ENCODE data around the gene NKX2-4. TPM values are rescaled to one million over a fixed set of nuclear protein-coding genes. Genes with fewer than 3 reads are reported as not detected.
"Not testable (repeated sequence)": the region's sequence is repeated elsewhere in the genome, so short reads cannot be mapped to it uniquely, and the experiment has no call there.

The NKX2-4 gene
- not detected for total RNA-seq
- long read RNA-seq, result 0 reads

DNA sequence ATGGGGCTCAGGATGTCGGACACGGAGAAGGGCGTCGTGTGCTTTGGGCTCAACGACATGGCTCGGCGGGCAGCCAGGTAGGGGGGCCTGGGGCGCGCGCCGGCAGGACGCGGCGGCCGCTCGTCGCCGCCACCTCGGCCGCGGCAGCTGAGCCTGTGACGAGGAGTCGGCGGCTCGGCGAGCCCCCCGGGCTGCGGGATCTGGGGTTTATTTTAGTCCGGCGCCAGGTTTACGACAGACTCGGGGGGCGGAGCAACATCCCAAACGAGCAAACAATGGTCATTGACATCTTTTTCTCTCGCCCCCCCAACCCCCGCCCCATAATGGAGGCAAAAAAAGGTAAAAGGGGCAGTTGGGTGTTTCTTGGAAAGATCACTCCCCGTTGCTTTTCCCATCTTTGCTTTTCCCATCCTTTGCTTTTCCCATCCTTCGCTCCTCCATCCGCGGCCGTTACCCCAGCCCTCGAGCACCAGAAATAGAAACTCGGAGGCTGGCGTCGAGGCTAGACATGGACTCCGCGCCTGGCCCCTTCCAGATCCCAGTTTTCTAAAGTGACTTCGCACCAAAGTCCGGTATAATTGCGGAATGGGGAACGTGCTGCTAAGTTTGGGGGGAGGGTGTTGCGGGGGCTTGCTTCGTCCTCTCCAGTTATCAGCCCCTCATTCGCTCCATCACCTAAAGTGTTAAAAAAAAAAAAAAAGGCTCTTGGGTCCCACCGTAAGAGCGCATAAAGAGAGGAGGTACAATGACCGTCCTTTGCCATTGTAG lies at the start of gene NKX2-4:
NKX2-4 (minus strand) TSS at position 186 of the 768 bp plus-strand sequence; CDS start at position 59, 127 bp downstream.
- DNase-seq (ENCODE audit: low spot score), result no peak

DNA sequence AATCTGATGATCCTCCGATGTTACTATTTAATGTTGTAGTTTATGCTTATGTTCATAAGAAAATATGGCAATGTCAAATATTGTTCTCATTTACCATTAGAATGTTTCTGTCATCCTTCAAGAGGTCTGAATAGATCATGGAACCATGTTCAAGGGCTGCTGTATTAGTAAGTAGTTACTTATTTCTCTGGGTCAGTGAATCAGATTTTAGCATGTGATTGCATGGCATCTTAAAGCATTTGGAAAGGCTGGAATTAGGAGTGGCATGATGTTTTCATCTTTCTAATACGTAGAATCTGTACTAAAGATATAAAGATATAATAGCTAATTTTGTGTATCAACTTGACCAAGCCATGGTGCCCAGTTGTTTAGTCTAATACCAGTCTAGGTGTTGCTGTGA lies 40.5 kb upstream of the NKX2-4 start:
- no peak for DNase-seq (ENCODE audit: low spot score)

DNA sequence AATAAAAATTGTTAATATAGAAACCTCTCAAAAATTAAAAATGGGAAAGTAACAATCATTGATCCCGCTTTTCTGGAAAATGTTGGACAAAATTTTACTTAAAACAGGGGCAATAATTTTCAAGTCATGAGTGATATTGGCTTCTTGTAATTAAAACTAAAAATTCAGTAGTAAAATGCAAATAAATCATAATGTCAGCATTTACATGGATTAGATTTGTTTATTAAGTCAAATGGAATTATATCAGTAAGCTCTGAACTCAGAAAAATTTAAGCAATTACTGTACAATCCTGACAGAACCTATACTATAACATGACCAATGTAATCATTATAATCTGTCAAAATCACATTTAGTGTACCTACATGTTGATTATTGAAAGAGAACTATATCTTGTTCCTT lies 39.9 kb upstream of the NKX2-4 start:
- DNase-seq (ENCODE audit: low spot score), result no peak

DNA sequence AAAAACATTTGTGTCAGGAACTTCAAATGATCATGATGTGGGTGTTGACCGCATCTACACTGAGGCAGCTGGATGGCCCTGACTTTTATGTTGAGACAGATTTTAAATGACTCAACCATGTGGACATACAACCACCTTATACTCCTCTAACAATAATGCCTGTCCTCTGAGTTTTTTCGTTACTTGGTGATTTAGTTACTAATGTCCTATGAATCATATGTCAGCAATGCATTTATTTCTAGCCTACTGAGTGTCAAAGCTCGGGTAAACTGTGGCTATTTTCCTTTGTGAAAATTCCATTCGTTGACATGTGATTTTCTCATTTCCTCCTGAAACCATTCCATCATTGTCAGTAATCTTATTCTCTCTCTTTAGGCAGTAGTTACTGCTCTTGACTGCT lies 38.9 kb upstream of the NKX2-4 start:
- no peak for DNase-seq (ENCODE audit: low spot score)

DNA sequence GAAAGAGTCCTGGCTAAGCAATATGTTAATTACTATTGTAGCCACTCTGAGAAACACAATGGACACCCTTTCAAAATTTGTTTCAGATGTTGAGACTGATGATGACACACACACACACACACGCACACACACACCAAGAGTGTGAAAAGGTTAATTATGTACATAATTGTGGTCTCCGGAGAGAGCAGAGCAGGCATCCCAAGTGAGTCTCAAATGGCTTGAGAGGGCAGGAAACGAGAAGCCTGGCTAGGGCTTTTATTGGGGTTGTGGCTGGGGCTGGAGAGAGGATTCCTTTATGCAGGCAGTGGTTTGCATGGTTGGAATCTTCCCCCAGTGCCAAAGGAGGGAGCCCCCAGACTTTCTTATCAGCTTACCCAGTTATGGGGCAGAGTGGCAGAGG lies 38.2 kb upstream of the NKX2-4 start:
- DNase-seq (ENCODE audit: low spot score), result no peak

DNA sequence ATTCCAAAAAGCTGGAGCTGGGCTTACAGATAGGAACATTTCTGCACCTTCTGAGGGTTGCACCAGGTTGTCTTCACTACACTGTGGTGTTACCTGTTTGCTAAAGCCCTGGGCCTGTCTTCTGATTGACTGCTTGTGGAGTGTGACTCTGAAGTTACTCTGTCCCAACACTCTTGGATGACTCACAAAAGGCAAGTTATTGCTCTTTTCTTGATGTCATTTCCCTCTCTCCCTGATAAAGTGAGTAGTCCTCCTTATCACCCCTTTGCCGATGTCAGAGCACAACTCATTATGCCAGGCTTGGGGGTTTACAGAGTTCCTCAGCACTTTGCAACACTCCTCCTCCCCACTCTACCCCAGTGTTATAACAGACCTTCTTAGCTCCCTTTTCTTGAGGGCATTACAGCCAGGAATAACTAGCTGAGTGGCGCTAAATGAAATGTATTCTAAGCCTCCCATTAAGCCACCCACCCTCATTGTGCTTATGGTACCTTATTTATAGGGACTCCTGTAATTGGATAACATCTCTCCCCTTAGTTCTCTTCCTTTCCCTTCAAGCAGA lies 36.1 kb upstream of the NKX2-4 start:
- no peak for DNase-seq (ENCODE audit: low spot score)

DNA sequence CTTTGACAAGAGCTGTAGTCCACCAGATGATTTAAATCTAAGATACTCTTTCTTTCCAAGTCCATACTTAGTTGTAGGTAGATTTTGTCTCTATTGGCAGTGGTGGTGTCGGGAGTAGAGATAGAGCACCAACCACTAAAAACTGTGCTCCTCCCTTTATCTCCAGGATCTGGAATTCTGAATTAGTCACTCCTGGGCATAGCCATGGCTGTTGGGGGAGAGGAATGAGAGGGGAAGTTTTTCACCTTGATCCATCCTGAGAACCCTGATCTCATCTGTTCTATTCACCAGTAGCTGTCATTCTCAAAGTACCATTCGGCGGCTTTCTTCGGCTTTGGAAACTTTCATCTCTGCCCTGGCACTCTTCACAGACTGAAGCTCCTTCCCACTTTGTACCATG lies 35.6 kb upstream of the NKX2-4 start:
- no peak for DNase-seq (ENCODE audit: low spot score)

DNA sequence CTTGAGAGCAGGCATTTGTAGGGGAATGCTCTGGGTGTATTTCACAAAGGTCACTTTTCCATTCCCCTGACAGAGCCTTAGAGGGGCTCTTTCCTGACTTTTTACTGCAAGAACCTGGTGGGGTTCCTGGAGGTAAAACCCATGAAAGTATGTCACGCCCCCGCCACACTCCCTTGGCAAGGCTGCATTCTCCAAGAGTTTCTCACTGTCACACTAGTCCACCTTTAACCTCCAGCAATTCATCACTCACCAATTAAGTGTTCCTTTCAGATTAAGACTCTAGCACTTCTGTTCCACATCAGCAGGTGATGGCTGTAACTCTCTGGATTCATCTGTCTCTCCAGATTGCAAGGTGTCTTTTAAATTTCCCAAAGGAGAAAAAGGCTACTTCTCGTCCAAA lies 32.7 kb upstream of the NKX2-4 start:
- no peak for DNase-seq (ENCODE audit: low spot score)

DNA sequence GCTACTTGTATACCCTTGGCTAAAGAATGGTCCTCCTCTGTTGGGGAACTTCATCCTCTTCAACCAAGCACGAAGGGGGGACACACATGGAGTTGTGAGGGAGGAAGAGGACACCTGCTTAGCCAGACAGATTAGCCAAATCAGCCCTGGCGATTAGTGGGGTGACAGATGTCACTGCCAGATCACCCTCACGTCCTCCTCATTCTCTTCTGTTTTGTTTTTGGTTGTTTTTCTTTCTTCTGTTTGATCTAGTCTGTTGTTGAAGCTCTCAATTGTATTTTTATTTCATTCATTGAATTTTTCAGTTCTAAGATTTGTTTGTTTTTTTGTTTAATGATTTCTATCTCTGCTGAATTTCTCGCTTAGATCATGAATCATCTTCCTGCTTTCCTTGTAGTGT lies 27.5 kb upstream of the NKX2-4 start:
- DNase-seq (ENCODE audit: low spot score), result no peak

DNA sequence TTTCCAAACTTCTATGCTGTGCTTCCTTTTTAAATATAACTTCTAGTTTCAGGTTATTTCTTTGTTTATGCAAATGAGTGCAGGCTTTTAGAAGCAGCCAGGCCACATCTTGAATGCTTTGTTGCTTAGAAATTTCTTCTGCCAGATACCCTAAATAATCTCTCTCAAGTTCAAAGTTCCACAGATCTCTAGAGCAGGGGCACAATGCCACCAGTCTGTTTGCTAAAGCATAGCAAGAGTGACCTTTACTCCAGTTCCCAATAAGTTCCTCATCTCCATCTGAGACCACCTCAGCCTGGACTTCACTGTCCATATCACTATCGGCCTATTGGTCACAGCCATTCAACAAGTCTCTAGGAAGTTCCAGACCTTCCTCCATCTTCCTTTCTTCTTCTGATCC lies 26.4 kb upstream of the NKX2-4 start:
- not testable (repeated sequence) for DNase-seq (ENCODE audit: low spot score)

DNA sequence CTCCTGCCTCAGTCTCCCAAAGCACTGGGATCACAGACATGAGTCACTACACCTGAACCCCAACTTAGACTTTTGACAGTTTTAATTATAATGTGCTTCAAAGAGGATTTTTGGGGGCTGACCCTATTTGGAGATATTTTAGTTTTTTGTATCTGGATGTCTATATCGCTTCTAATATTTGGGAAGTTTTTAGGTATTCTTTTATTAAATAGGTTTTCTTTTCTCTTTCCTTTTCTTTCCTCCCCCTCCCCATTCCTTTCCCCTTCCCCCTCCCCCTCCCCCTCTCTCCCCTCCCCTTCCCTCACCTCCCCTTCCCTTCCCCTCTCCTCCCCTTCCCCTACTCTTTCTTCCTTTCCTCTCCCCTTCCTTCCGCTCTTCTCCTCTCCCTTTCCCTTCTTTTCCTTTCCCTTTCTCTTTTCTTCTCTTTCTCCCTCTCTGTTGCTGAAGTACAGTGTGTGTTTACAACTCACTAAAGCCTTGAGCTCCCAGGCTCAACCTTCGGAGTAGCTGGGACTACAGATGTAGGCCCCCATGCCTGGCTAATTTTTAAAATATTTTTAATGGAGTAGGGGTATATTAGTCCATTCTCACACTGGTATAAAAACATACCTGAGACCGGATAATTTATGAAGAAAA lies 24.4 kb upstream of the NKX2-4 start:
- no peak for DNase-seq (ENCODE audit: low spot score)

DNA sequence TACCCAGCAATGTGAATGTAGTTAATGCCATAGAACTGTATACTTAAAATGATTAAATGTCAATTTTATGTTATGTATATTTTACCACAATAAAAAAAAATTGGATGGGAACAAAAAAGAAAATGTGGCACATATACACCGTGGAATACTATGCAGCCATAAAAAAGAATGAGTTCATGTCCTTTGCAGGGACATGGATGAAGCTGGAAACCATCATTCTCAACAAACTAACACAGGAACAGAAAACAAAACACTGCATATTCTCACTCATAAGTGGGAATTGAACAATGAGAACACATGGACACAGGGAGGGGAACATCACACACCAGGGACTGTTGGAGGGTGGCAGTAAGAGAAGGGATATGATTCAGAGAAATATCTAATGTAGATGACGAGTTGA lies 21.8 kb upstream of the NKX2-4 start:
- DNase-seq (ENCODE audit: low spot score), result not testable (repeated sequence)

DNA sequence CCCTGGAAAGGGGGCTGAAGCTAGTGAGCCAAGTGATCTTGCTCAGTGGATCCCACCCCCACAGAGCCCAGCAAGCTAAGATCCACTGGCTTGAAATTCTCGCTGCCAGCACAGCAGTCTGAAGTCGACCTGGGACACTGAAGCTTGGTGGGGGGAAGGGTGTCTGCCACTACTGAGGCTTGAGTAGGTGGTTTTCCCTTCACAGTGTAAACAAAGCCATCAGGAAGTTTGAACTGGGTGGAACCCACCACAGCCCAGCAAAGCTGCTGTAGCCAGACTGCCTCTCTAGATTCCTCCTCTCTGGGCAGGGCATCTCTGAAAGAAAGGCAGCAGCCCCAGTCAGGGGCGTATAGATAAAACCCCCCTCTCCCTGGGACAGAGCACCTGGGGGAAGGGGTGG lies 16.7 kb upstream of the NKX2-4 start:
- not testable (repeated sequence) for DNase-seq (ENCODE audit: low spot score)

DNA sequence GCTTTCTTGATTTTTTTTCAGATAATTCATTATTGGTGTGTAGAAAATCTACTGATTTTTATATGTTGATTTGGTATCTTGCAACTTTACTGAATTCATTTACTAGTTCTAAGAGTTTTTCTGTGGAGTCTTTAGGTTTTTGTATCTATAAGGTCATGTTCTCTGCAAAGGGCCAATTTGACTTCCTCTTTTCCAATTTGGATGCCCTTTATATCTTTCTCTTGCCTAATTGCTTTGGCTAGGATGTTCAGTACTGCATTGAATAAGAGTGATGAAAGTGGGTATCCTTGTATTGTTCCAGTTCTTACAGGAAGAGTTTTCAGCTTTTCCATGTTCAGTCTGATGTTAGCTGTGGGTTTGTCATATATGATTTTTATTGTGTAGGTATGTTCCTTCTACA lies 14.4 kb upstream of the NKX2-4 start:
- DNase-seq (ENCODE audit: low spot score), result no peak

DNA sequence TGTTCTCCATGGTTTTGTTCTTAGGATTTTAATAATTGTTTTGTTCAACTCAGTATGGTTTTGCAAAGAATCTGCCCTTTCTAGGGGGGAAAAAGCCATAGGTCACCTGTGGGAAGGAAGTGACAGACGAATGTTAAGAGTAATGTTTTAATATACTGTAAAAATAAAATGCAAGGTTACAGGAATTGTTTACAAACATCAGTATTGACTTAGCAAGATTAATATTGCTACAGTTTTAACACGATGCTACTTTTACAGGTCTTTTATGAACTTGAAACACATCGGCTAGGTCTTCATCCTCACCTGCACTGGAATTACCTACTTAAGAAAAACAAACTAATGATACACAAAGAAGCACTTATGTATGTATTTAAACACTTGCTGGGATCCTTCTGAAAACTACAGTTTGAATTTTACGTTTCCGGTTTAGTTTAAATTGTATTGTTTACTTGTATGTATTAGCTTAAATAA lies 1.7 kb upstream of the NKX2-4 start:
- DNase-seq (ENCODE audit: low spot score), result no peak

DNA sequence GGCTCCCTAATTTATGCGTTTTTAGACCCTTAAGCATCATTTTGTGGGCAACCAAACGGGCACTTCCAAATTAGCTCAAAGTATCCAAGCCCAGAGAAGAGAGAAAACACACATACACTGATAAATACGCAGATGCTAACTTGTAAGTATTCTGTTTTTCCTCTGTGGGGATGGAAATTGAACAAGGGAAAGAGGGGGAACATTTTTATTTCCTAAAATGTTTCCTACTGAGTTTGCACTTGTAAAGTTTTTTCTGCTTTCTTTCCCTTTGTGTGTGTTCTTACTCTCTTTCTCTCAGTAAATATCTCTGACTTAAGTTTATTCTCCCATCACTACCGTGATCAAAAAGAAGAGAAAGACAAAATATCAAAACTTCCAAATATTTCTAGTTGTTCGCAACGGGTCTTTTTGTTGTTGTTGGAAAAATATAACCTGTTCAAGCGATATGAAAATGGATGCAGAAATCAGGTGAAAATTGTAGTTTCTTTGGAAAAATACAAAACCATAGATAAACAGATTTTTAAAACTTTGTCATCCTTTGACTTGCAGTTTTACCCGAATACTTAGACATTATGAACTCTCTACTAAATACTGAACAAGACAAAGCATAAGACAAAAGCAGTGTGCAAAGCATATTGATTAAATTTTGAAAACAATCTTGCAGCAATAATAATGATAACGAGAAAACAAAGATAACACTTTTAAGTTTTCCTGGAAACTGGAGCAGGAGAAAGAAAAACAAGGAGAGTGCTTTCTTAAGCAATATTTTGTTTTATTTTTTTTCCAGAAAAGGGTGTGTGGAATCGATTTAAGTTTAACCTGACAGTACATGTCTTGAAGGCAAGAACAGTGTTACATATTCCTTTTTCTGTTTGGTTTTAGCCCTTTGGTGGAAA lies 1.0 kb upstream of the NKX2-4 start:
- DNase-seq (ENCODE audit: low spot score), result no peak

DNA sequence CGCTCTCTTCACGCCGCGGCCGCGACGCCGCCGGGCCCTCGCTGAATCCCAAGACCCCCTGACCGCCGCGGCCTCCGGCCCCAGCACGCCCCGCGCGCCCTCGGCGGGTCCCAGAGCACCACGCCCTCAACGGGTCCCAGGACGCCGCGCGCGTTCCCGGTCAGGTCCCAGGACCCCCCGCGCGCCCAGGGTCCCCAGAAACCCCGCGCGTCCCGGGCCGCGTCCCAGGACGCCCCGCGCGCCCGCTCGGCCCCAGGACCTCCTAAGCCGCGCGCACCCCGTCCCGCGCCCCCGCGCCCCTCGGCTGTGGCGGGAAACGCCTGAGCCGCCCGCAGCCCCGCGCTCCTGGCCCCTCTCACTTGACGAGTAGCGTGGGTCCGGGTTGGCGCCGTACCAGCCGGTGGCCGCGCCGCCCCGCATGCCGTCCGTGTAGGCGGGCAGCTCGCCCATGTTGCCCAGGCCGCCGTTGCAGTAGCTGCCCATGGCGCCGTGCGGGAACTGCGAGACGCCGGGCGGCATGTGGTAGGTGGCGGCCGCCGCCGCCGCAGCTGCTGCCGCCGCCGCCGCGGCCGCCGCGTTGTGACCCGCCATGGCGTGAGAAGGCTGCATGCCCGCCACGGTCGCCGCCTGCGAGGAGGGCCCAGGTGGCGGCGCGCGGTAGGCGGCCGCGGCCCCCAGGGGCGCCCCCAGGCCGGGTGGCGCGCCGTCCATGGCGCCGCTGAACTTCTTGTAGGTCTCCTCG lies 556 bp downstream of the NKX2-4 start:
- no peak for DNase-seq (ENCODE audit: low spot score)

DNA sequence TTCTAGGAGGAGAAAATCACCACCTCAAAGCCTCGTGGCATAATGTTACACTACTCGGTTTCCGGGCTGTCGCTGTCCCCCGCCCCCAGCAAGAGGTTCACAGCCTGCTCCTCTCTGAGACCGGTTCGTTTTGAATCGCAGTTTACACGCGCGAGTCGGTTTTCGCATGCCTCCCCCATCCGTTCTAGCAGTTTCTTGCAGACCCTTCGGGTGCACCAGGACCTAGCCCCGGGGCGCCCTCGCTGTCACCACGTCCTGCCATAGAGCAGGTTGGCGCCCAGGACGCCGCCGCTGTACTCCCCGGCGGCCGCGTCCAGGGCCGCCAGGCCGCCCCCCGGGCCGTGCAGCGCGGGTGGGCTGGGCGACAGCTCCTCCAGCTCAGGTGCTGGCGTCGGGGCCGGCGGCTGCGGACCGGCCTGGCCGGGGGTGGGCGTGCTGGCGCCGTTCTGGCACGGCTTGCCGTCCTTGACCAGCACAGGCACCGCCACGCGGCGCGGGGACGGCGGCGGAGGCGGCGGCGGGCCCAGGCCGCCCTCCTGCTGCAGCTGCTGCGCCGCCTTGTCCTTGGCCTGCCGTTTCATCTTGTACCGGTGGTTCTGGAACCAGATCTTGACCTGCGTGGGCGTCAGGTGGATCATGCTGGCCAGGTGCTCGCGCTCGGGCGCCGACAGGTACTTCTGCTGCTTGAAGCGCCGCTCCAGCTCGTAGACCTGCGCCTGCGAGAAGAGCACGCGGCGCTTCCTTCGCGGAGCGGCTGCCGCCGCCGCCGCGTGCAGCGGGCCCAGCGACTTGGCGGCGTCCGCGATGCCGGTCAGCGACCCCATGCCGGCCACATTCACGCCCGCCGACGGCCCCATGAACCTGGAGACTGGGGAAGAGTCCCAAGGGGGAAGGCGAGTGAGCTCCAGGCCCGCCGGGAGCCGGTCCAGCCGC lies 1.4 kb downstream of the NKX2-4 start:
- DNase-seq (ENCODE audit: low spot score), result no peak

DNA sequence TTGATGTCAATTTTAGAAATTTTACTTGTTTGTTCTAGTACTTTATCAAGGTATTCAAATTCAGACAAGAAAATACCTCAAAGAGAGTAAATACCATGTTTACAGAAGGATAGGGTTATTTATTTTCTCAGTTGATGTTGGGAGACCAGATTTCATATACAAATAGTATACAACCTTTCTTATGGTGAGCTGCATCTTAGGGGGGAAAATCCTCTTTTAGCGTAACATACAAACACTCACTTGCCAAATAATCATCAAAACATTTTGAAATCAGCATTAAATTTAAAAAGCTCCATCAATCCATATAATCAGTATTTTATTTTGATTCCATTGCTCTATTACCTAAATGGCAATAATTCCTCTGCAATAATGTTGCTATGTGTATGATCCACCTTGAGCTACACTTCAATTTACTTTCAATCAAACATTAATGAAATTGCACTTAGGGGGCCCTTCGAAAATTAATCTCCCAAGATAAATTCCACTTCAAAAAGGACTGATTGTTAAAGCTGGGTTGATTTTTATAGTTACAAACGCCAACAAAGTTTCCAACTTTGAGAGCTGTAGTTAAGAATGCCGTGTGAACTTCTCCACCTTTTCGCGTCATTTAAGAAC lies 2.2 kb downstream of the NKX2-4 start:
- no peak for DNase-seq (ENCODE audit: low spot score)
